ENCODE data around the gene TSPAN12. TPM values are rescaled to one million over a fixed set of nuclear protein-coding genes. Genes with fewer than 3 reads are reported as not detected.

Gene TSPAN12
- total and polyA plus RNA-seq, 2 donors (not counting 3 experiments of a cell fraction or from before 2014, with no cell fraction given): 9.3 to 19.8 TPM

DNA sequence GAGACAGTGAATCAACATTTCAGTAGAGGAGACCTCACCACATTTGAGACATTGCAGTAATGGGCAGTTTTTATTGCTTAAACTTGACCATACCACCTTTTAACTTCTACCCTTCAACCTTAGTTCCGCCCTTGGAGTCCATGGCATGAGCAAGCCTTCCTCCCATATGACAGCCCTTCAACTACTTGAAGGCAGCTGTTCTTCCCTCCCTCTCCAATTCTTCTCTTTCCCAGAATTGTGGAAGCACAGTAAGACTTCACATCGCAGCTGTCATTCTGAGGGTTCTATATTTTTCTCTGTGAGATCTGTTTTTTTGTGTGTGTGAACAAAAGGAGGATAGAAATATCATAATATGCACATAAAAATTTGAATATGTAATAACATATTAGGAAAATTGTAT, 2.2 kb upstream of the TSPAN12 start:
- H3K27ac ChIP-seq (ENCODE audit: insufficient read depth, low read depth, low read length): no peak overlapping the region
- H3K27me3 ChIP-seq (ENCODE audit: control insufficient read depth in 2 of 2, insufficient read depth in 2 of 2, low read length in 2 of 2): no peaks in the 10 kb centered on the region
- H3K9ac ChIP-seq (replicated peaks; ENCODE audit: extremely low read depth, insufficient read depth, low read length): no peak overlapping the region
- H3K9me1 ChIP-seq (replicated peaks; ENCODE audit: control insufficient read depth, extremely low read depth, insufficient read depth, low read length): no peaks in the 10 kb centered on the region
- no peak for TF ChIP-seq POLR2AphosphoS5 (IDR thresholded peaks at IDR 0.05; ENCODE audit: insufficient read depth, low read depth, low read length)
- no peak for TF ChIP-seq GATA2 (IDR thresholded peaks at IDR 0.05; ENCODE audit: insufficient read depth, insufficient read length, low read depth, low read length)
- TF ChIP-seq FOS (IDR thresholded peaks at IDR 0.05; ENCODE audit: borderline replicate concordance, insufficient read depth, low read length): no peak
- TF ChIP-seq, protein P1, sequence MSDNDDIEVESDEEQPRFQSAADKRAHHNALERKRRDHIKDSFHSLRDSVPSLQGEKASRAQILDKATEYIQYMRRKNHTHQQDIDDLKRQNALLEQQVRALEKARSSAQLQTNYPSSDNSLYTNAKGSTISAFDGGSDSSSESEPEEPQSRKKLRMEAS (IDR thresholded peaks at IDR 0.05; ENCODE audit: insufficient read depth, insufficient read length): no peak
- ChIA-PET POLR2A (no interaction called here), CTCF (interaction anchor here (0.7 to 1.4 kb wide), 3 partner anchors 23 to 248 kb away, joined by 3 read pairs; no protein-coding TSS in a partner anchor)
- H3K79me2 ChIP-seq (ENCODE audit: control insufficient read depth, insufficient read depth, low read length): no peaks in the 10 kb centered on the region
- H3K4me1 ChIP-seq (ENCODE audit: control insufficient read depth, extremely low read depth, insufficient read depth, low read length): peaks cover 15% of the 10 kb centered on the region
- no peaks in the 10 kb centered on the region for H4K20me1 ChIP-seq (replicated peaks; ENCODE audit: control insufficient read depth, extremely low read depth, insufficient read depth, low read length)
- DNase-seq (ENCODE audit: low read depth, low spot score) (no peak), FAIRE-seq (no peak)
- H3K9me3 ChIP-seq (replicated peaks; ENCODE audit: control insufficient read depth, insufficient read depth, low read length): no peaks in the 10 kb centered on the region
- dilution Hi-C loops (cut with MboI; ENCODE audit: extremely low pct_ligation_motif_present, low sequenced_read_pairs) (no loop called here), intact Hi-C loops (cut with micrococcal nuclease) (no loop called here)
- no peaks in the 10 kb centered on the region for H3K36me3 ChIP-seq (ENCODE audit: control insufficient read depth in 2 of 2, extremely low read depth in 1 of 2, insufficient read depth in 2 of 2, low read length in 2 of 2)
- BruUV-seq (replicated peaks): no TSS peak
- H2AFZ ChIP-seq (ENCODE audit: low read depth, low read length): no peak overlapping the region
- no peak overlapping the region for H3K4me3 ChIP-seq (replicated peaks in 1 of 3; ENCODE audit: insufficient read depth in 1 of 3, low read depth in 1 of 3, low read length in 3 of 3)
- H3K4me2 ChIP-seq (ENCODE audit: insufficient read depth, low read length): no peak overlapping the region

DNA sequence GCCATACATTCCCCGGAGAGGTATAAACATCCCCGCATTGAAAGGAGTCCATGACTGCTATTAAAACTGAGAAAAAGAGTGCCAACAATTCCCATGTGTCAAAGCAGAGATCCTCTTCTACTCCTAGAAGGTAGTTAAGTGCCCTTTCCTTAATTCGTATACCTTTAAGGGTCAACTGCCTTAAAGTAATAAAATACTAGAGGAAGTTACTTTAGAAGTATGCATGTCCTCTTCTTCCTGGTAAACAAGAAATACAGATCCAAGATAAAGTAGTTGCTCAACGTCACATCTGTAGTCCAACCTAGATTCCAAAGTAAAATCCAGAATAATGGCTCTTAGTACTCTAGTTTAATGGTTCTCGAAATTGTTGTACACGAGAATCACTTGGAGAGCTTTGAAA, 1.5 kb upstream of the TSPAN12 start:
- H2AFZ ChIP-seq (ENCODE audit: low read depth, low read length): no peak overlapping the region
- no peaks in the 10 kb centered on the region for H3K9me3 ChIP-seq (replicated peaks; ENCODE audit: control insufficient read depth, insufficient read depth, low read length)
- H3K36me3 ChIP-seq (ENCODE audit: control insufficient read depth in 2 of 2, extremely low read depth in 1 of 2, insufficient read depth in 2 of 2, low read length in 2 of 2): no peaks in the 10 kb centered on the region
- FAIRE-seq (no peak), DNase-seq (ENCODE audit: low read depth, low spot score) (no peak)
- peaks cover 15% of the 10 kb centered on the region for H3K4me1 ChIP-seq (ENCODE audit: control insufficient read depth, extremely low read depth, insufficient read depth, low read length)
- ChIA-PET POLR2A (no interaction called here), CTCF (interaction anchor here (0.7 kb wide), 1 partner anchor 249 kb away, joined by 3 read pairs; no protein-coding TSS in a partner anchor)
- H3K27ac ChIP-seq (ENCODE audit: insufficient read depth, low read depth, low read length): no peak overlapping the region
- H3K9ac ChIP-seq (replicated peaks; ENCODE audit: extremely low read depth, insufficient read depth, low read length): no peak overlapping the region
- no TSS peak for BruUV-seq (replicated peaks)
- no peak overlapping the region for H3K4me3 ChIP-seq (replicated peaks in 1 of 3; ENCODE audit: insufficient read depth in 1 of 3, low read depth in 1 of 3, low read length in 3 of 3)
- H3K79me2 ChIP-seq (ENCODE audit: control insufficient read depth, insufficient read depth, low read length): no peaks in the 10 kb centered on the region
- intact Hi-C loops (cut with micrococcal nuclease): loop anchor here (10.0 kb wide), 1 partner anchor 495 kb away; no protein-coding TSS in a partner anchor
- no peaks in the 10 kb centered on the region for H3K27me3 ChIP-seq (ENCODE audit: control insufficient read depth in 2 of 2, insufficient read depth in 2 of 2, low read length in 2 of 2)
- H4K20me1 ChIP-seq (replicated peaks; ENCODE audit: control insufficient read depth, extremely low read depth, insufficient read depth, low read length): no peaks in the 10 kb centered on the region
- dilution Hi-C loops (cut with MboI; ENCODE audit: extremely low pct_ligation_motif_present, low sequenced_read_pairs): no loop called here
- no peak overlapping the region for H3K4me2 ChIP-seq (ENCODE audit: insufficient read depth, low read length)
- no peaks in the 10 kb centered on the region for H3K9me1 ChIP-seq (replicated peaks; ENCODE audit: control insufficient read depth, extremely low read depth, insufficient read depth, low read length)
- TF ChIP-seq, protein P1 (IDR thresholded peaks at IDR 0.05; ENCODE audit: insufficient read depth, insufficient read length): no peak
- TF ChIP-seq GATA2 (IDR thresholded peaks at IDR 0.05; ENCODE audit: insufficient read depth, insufficient read length, low read depth, low read length): no peak
- TF ChIP-seq POLR2AphosphoS5 (IDR thresholded peaks at IDR 0.05; ENCODE audit: insufficient read depth, low read depth, low read length): no peak
- TF ChIP-seq POLR2A (IDR thresholded peaks at IDR 0.05; ENCODE audit: low read depth, low read length): no peak
- TF ChIP-seq FOS (IDR thresholded peaks at IDR 0.05; ENCODE audit: borderline replicate concordance, insufficient read depth, low read length): no peak
- TF ChIP-seq MYC (IDR thresholded peaks at IDR 0.05; ENCODE audit: low read depth, low read length): no peak
- TF ChIP-seq, protein P2, sequence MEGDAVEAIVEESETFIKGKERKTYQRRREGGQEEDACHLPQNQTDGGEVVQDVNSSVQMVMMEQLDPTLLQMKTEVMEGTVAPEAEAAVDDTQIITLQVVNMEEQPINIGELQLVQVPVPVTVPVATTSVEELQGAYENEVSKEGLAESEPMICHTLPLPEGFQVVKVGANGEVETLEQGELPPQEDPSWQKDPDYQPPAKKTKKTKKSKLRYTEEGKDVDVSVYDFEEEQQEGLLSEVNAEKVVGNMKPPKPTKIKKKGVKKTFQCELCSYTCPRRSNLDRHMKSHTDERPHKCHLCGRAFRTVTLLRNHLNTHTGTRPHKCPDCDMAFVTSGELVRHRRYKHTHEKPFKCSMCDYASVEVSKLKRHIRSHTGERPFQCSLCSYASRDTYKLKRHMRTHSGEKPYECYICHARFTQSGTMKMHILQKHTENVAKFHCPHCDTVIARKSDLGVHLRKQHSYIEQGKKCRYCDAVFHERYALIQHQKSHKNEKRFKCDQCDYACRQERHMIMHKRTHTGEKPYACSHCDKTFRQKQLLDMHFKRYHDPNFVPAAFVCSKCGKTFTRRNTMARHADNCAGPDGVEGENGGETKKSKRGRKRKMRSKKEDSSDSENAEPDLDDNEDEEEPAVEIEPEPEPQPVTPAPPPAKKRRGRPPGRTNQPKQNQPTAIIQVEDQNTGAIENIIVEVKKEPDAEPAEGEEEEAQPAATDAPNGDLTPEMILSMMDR (IDR thresholded peaks at IDR 0.05; ENCODE audit: extremely low read depth in 1 of 2, insufficient read depth in 1 of 2, low read depth in 1 of 2, low read length in 2 of 2): no peak
- TF ChIP-seq JUN (IDR thresholded peaks at IDR 0.05; ENCODE audit: borderline replicate concordance, insufficient read depth, insufficient read length, low read depth): no peak
- TF ChIP-seq EZH2 (IDR thresholded peaks at IDR 0.05; ENCODE audit: borderline replicate concordance, low read depth, low read length, severe bottlenecking): no peak

Measured in endothelial cell of umbilical vein (primary cell).